Lower leg skin (tissue), 3 donors: ENCODE data around the gene ARF6.

ENCODE experiments used
- POLR2A ChIP-seq, 2 donors: fragments of 450-650 bp; IDR thresholded peaks; one replicate each; pipeline ENCODE4 v1.6.1; 2016 to 2017; ENCODE audit warnings: antibody characterized with exemption in 2 of 2, mild to moderate bottlenecking in 1 of 2, moderate library complexity in 1 of 2
- TF ChIP-seq, protein P1 (sequence below), 3 donors: fragments of 450-650 bp; IDR thresholded peaks; one replicate each; pipeline ENCODE4 v1.5.1; 2016; ENCODE audit warnings: antibody characterized with exemption in 3 of 3, mild to moderate bottlenecking in 3 of 3, moderate library complexity in 2 of 3

DNA sequence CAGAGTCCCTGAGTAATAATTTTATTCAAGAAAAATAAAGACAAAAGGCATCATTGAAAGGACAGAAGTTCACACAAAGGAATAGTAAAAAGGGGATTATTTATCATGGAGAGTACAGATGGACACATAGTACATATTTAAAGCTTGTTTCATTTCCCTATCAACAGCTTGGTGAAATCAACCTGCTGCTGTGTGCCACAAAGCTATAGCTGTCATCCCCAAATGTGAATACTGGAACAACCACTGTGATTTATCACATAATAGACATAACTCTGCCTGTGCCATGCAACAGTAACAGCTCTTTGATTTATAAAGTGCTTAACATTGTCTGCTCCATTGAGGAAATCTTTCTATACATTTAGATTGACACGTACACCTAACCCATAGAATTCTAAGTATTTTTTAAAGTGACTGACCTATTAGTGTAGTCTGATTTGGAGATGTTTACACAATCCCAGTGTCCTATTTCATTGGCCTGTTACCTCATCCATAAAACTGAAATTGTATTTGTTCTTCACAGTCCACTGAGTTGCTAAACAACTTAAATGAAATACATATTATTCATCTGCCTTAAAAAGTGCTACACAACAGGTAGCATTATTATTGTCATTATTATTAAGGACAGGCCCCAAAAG lies 43.6 kb upstream of the ARF6 start:
- no peak for TF ChIP-seq POLR2A (IDR thresholded peaks at IDR 0.05)
- TF ChIP-seq, protein P1, sequence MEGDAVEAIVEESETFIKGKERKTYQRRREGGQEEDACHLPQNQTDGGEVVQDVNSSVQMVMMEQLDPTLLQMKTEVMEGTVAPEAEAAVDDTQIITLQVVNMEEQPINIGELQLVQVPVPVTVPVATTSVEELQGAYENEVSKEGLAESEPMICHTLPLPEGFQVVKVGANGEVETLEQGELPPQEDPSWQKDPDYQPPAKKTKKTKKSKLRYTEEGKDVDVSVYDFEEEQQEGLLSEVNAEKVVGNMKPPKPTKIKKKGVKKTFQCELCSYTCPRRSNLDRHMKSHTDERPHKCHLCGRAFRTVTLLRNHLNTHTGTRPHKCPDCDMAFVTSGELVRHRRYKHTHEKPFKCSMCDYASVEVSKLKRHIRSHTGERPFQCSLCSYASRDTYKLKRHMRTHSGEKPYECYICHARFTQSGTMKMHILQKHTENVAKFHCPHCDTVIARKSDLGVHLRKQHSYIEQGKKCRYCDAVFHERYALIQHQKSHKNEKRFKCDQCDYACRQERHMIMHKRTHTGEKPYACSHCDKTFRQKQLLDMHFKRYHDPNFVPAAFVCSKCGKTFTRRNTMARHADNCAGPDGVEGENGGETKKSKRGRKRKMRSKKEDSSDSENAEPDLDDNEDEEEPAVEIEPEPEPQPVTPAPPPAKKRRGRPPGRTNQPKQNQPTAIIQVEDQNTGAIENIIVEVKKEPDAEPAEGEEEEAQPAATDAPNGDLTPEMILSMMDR (IDR thresholded peaks at IDR 0.05) = no peak
